ENCODE measurements around the gene PDE4A.

DNA sequence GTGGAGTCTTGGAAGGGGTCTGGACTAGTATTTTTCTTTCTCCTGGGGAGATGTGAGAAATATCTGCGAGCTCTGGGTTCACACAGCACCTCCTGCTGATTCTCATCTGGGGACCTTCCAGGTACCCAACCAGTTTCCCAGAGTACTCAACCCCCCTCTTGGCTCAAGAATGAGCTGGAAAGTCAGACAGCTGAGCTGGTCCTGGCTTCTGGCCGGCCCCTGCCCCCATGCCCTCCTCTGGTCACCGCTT is 2.2 kb upstream of the PDE4A start:
- TF ChIP-seq, protein P1, sequence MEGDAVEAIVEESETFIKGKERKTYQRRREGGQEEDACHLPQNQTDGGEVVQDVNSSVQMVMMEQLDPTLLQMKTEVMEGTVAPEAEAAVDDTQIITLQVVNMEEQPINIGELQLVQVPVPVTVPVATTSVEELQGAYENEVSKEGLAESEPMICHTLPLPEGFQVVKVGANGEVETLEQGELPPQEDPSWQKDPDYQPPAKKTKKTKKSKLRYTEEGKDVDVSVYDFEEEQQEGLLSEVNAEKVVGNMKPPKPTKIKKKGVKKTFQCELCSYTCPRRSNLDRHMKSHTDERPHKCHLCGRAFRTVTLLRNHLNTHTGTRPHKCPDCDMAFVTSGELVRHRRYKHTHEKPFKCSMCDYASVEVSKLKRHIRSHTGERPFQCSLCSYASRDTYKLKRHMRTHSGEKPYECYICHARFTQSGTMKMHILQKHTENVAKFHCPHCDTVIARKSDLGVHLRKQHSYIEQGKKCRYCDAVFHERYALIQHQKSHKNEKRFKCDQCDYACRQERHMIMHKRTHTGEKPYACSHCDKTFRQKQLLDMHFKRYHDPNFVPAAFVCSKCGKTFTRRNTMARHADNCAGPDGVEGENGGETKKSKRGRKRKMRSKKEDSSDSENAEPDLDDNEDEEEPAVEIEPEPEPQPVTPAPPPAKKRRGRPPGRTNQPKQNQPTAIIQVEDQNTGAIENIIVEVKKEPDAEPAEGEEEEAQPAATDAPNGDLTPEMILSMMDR (IDR thresholded peaks at IDR 0.05), result no peak
- no peak for TF ChIP-seq POLR2A (IDR thresholded peaks at IDR 0.05)
